ENCODE results near the gene KRT82. TPM values are rescaled to one million over a fixed set of nuclear protein-coding genes. Genes with fewer than 3 reads are reported as not detected.

Gene KRT82
- polyA plus RNA-seq, 1 of the 3 experiments (the other 2 are of a cell fraction) = not detected

DNA sequence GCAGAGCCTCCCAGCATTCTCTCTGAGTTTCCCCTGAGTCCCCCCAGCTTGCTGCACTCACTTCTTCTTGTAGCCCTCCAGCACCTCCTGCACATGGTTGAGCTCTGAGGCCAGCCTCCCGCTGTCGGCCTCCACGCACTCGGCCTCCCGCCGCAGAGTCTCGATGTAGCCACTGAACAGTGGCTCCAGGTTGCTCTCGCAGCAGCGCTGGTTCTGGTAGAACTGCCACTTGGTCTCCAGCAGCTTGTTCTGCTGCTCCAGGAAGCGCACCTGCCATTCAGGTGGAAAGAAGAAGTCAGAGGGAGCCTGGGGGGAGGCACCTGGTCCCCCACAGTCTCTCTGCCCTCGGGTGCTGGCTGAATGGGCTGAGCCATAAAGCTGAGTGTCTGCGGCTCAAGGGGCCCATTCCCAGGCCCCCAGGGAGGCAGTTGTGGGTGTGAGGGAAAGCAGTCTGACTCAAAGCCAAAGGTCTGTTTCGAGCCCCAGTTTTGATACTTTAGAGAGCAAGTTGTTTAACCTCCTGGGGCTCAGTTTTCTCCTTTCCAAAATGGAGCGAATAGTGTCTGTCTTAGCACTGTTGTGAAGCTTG is 41.1 kb downstream of the KRT82 start:
- Histone ChIP-seq H2AFZ (ENCODE audit: low read depth) (no peak overlapping the region), H3K9ac (no peak overlapping the region), H3F3A (replicated peaks; ENCODE audit: insufficient read depth) (no peaks in the 10 kb centered on the region), H3K4me2 (no peak overlapping the region), H3K79me2 (ENCODE audit: insufficient read depth) (no peaks in the 10 kb centered on the region), H3K9me3 (no peaks in the 10 kb centered on the region), H3K36me3 (replicated peaks in 1 of 2; ENCODE audit: control insufficient read depth in 1 of 2, insufficient read depth in 2 of 2, low read length in 1 of 2) (no peaks in the 10 kb centered on the region), H3K9me2 (no peaks in the 10 kb centered on the region), H3K4me3 (ENCODE audit: low read depth in 2 of 2, low read length in 1 of 2) (no peak overlapping the region), H4K20me1 (ENCODE audit: insufficient read depth) (no peaks in the 10 kb centered on the region), H3K27ac (ENCODE audit: low read depth in 2 of 2, low read length in 1 of 2) (no peak overlapping the region), H3K27me3 (ENCODE audit: insufficient read depth) (peaks cover 66% of the 10 kb centered on the region), H3K4me1 (ENCODE audit: control insufficient read depth in 1 of 2, insufficient read depth in 2 of 2, low read depth in 1 of 2, low read length in 1 of 2) (no peaks in the 10 kb centered on the region)
- TF ChIP-seq RXRA (IDR thresholded peaks at IDR 0.05; ENCODE audit: borderline replicate concordance, low read depth) (no peak), FOSL2 (IDR thresholded peaks at IDR 0.05; ENCODE audit: borderline replicate concordance, low read depth) (no peak), EZH2phosphoT487 (IDR thresholded peaks at IDR 0.05; ENCODE audit: borderline replicate concordance, low read depth) (no peak), NRF1 (IDR thresholded peaks at IDR 0.05; ENCODE audit: low read depth, low read length) (no peak), RFX5 (IDR thresholded peaks at IDR 0.05; ENCODE audit: low read length) (no peak)
- TF ChIP-seq, protein P1, sequence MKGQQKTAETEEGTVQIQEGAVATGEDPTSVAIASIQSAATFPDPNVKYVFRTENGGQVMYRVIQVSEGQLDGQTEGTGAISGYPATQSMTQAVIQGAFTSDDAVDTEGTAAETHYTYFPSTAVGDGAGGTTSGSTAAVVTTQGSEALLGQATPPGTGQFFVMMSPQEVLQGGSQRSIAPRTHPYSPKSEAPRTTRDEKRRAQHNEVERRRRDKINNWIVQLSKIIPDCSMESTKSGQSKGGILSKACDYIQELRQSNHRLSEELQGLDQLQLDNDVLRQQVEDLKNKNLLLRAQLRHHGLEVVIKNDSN (IDR thresholded peaks at IDR 0.05; ENCODE audit: borderline replicate concordance, low read depth) = no peak
- DNase-seq = no peak
- WGBS (ENCODE audit: low lambda C conversion rate) = 65% methylated on average over 14 of the region's 14 CpGs
- CTCF ChIA-PET = interaction anchor here (1.0 to 2.1 kb wide), 6 partner anchors 7 to 520 kb away, joined by 3 to 12 read pairs (median 4); no protein-coding TSS in a partner anchor
- POLR2A ChIA-PET = no interaction called here

DNA sequence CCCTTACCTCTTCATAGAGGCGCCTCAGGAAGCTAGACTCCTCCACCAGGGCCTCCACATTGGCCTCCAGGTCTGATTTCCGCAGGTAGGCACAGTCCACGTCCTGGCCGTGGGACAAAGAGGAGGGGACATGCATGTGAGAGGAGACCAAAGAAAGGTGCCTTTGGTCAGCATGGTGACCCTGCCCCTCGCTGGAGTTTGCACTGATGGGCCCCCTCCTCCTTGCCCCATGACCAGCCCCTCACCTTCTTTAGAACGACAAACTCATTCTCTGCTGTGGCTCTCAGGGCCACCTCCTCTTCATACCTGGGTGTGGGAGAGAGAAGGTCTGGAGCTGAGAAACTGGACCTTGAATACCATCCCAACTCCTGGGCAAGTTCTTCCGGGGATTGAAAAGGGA is 42.1 kb downstream of the KRT82 start:
- ChIA-PET POLR2A (no interaction called here), CTCF (interaction anchor here (0.6 to 2.1 kb wide), 5 partner anchors 8 to 521 kb away, joined by 3 to 12 read pairs (median 4); no protein-coding TSS in a partner anchor)
- WGBS (ENCODE audit: low lambda C conversion rate) = 40% methylated on average over 7 of the region's 7 CpGs
- Histone ChIP-seq H3K9ac (no peak overlapping the region), H3F3A (replicated peaks; ENCODE audit: insufficient read depth) (no peaks in the 10 kb centered on the region), H3K9me3 (no peaks in the 10 kb centered on the region), H3K36me3 (replicated peaks in 1 of 2; ENCODE audit: control insufficient read depth in 1 of 2, insufficient read depth in 2 of 2, low read length in 1 of 2) (no peaks in the 10 kb centered on the region), H4K20me1 (ENCODE audit: insufficient read depth) (no peaks in the 10 kb centered on the region), H3K4me2 (no peak overlapping the region), H3K27ac (ENCODE audit: low read depth in 2 of 2, low read length in 1 of 2) (no peak overlapping the region), H3K79me2 (ENCODE audit: insufficient read depth) (no peaks in the 10 kb centered on the region), H3K27me3 (ENCODE audit: insufficient read depth) (peaks cover 57% of the 10 kb centered on the region), H3K4me1 (ENCODE audit: control insufficient read depth in 1 of 2, insufficient read depth in 2 of 2, low read depth in 1 of 2, low read length in 1 of 2) (no peaks in the 10 kb centered on the region), H2AFZ (ENCODE audit: low read depth) (no peak overlapping the region), H3K9me2 (no peaks in the 10 kb centered on the region), H3K4me3 (ENCODE audit: low read depth in 2 of 2, low read length in 1 of 2) (no peak overlapping the region)
- DNase-seq = no peak
- no peak for TF ChIP-seq SMC3 (IDR thresholded peaks at IDR 0.05; ENCODE audit: low read depth, low read length)
- TF ChIP-seq RAD21 (IDR thresholded peaks at IDR 0.05; ENCODE audit: low read length) = no peak
- TF ChIP-seq MXI1 (IDR thresholded peaks at IDR 0.05; ENCODE audit: low read depth, low read length) = no peak
- no peak for TF ChIP-seq TEAD4 (IDR thresholded peaks at IDR 0.05; ENCODE audit: borderline replicate concordance, insufficient read depth)
- no peak for TF ChIP-seq ELF1 (IDR thresholded peaks at IDR 0.05)
- no peak for TF ChIP-seq MAX (IDR thresholded peaks at IDR 0.05; ENCODE audit: low read depth)
- TF ChIP-seq, protein P2, sequence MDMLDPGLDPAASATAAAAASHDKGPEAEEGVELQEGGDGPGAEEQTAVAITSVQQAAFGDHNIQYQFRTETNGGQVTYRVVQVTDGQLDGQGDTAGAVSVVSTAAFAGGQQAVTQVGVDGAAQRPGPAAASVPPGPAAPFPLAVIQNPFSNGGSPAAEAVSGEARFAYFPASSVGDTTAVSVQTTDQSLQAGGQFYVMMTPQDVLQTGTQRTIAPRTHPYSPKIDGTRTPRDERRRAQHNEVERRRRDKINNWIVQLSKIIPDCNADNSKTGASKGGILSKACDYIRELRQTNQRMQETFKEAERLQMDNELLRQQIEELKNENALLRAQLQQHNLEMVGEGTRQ (IDR thresholded peaks at IDR 0.05; ENCODE audit: borderline replicate concordance, low read depth, low read length) = no peak
- TF ChIP-seq RFX5 (IDR thresholded peaks at IDR 0.05; ENCODE audit: low read length) = no peak
- TF ChIP-seq, protein P1 (IDR thresholded peaks at IDR 0.05; ENCODE audit: borderline replicate concordance, low read depth) = no peak
- TF ChIP-seq NFIC (IDR thresholded peaks at IDR 0.05; ENCODE audit: borderline replicate concordance) = no peak
- TF ChIP-seq POLR2AphosphoS5 (IDR thresholded peaks at IDR 0.05; ENCODE audit: low read depth, low read length) = no peak
- TF ChIP-seq, protein P3, sequence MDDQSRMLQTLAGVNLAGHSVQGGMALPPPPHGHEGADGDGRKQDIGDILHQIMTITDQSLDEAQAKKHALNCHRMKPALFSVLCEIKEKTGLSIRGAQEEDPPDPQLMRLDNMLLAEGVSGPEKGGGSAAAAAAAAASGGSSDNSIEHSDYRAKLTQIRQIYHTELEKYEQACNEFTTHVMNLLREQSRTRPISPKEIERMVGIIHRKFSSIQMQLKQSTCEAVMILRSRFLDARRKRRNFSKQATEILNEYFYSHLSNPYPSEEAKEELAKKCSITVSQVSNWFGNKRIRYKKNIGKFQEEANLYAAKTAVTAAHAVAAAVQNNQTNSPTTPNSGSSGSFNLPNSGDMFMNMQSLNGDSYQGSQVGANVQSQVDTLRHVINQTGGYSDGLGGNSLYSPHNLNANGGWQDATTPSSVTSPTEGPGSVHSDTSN (IDR thresholded peaks at IDR 0.05) = no peak
- TF ChIP-seq GATA2 (CRISPR knock-in tag; IDR thresholded peaks at IDR 0.05) = no peak
- TF ChIP-seq MEF2A (IDR thresholded peaks at IDR 0.05; ENCODE audit: borderline replicate concordance, low read depth) = no peak
- TF ChIP-seq EP300 (IDR thresholded peaks at IDR 0.05; ENCODE audit: borderline replicate concordance in 1 of 2, low read depth in 1 of 2, low read length in 1 of 2) = no peak
- TF ChIP-seq JUND (IDR thresholded peaks at IDR 0.05) = no peak
- no peak for TF ChIP-seq SIN3A (IDR thresholded peaks at IDR 0.05; ENCODE audit: borderline replicate concordance, low read depth, low read length)
- no peak for TF ChIP-seq RXRA (IDR thresholded peaks at IDR 0.05; ENCODE audit: borderline replicate concordance, low read depth)
- TF ChIP-seq FOXM1 (IDR thresholded peaks at IDR 0.05; ENCODE audit: low read depth) = no peak

Data from SK-N-SH (cell line).